ENCODE data around the gene METTL24.

Gene METTL24, protein sequence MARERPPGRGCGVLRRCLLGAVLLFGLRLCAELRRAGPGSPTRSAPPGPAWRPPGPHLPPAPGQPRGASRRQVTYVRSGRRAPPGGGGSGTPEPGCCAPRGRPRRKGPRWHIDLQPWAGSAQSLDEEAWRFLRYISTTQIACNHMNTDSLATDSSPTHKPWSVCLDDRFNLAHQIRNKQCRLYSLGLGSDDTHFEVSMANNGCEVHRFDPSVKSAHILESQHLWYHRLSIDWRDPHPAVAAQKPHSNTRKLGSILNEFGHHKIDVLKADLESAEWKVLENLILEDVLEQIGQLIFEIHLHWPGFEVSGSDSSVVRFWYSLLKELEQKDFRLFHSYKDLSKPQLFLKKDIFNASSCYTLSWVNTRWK

DNA sequence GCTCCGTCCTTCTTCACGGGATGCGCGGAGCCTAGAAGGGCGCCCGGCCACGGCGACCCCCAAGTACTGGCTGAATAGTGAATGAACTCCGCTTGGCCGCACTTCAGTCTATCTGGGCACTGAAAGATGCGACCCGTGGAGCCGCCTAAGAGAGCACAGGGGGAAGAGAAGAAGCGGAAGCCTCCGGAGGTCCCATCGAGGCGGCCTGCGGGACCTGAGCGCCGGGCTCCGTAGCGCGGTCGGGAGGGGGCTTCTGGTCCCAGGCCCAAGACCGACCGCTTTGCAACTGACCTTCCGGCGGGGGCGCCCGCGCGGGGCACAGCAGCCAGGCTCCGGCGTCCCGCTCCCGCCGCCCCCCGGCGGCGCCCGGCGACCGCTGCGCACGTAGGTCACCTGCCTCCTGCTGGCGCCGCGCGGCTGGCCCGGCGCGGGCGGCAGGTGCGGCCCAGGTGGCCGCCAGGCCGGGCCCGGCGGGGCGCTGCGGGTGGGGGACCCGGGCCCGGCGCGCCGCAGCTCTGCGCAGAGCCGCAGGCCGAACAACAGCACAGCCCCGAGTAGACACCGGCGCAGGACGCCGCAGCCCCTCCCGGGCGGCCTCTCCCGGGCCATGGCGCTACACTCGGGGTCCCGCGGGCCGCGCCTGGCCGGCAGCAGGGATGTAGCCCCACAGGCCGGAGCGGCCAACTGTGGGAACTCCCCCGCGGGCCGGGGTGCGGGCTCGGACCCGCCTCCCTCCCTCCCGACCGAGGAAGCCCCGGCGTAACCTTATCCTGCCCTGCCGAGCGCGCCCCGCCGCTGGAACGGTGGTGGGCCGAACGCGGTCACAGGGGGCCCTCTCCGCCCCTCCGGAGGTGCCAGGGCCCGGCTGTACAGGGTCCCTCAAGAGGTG, at the start of gene METTL24:
METTL24 (minus strand) TSS at position 686 of the 889 bp plus-strand sequence; CDS start at position 609, 77 bp downstream.
- no peak for DNase-seq (ENCODE audit: low spot score)
- peak within 1 kb of the TSS; percentile 94 to 95 for H3K27ac ChIP-seq

DNA sequence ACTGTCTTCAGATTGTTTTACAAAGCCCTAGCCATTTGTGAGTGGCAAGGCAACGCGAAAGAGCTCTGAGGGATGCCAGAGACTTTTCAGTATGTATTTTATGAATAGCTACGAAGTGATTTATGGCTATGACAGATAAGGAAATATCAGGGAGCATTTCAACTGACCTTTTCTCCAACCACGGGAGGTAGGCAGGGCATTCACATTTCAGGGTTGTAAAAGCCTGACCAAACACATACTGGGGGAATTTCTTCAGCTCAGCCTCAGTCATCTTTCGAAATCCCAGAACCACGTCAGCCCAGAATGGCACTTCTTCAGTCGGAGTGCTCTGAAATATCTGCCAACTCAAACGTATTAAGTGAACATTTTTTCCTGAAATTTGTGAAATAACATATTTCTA, 46.5 kb upstream of the METTL24 start:
- H3K27ac ChIP-seq = no peak overlapping the region
- DNase-seq (ENCODE audit: low spot score) = no peak
- no peak overlapping the region for H3K4me3 ChIP-seq
- TF ChIP-seq, protein P1, sequence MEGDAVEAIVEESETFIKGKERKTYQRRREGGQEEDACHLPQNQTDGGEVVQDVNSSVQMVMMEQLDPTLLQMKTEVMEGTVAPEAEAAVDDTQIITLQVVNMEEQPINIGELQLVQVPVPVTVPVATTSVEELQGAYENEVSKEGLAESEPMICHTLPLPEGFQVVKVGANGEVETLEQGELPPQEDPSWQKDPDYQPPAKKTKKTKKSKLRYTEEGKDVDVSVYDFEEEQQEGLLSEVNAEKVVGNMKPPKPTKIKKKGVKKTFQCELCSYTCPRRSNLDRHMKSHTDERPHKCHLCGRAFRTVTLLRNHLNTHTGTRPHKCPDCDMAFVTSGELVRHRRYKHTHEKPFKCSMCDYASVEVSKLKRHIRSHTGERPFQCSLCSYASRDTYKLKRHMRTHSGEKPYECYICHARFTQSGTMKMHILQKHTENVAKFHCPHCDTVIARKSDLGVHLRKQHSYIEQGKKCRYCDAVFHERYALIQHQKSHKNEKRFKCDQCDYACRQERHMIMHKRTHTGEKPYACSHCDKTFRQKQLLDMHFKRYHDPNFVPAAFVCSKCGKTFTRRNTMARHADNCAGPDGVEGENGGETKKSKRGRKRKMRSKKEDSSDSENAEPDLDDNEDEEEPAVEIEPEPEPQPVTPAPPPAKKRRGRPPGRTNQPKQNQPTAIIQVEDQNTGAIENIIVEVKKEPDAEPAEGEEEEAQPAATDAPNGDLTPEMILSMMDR (IDR thresholded peaks at IDR 0.05) = no peak

More for the DNA sequence above, at the start of gene METTL24:
- TF ChIP-seq, protein P1 (IDR thresholded peaks at IDR 0.05) = no peak
- H3K4me3 ChIP-seq = peak within 1 kb of the TSS; percentile 90

DNA sequence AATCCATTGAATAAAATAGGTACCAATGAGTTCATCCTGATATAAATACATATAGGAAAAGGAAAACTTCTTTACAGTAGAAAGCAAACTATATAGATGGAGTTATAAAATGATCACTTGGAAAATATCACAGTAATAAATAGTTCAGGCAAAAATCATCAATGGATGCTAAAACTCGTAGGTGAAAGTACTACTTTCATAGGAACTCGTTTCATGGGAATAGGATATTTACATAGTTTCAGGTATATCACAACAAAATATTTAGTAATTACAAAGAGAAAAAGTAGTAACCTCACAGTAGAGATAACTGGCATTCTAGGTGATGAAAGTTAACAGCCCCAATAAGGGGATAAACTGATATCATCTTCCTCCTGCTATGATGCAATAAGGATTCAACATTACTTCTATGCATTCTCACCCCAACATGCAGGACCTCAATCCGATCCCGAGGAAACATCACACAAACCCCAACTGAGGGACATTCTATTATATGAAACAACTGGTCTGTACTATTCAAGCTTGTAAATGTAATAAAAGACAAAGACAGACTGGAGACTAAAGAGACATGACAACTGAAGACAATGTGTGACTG, 43.5 kb upstream of the METTL24 start:
- no peak overlapping the region for H3K27ac ChIP-seq
- H3K4me3 ChIP-seq = no peak overlapping the region
- DNase-seq (ENCODE audit: low spot score) = no peak
- TF ChIP-seq, protein P1 (IDR thresholded peaks at IDR 0.05) = no peak

DNA sequence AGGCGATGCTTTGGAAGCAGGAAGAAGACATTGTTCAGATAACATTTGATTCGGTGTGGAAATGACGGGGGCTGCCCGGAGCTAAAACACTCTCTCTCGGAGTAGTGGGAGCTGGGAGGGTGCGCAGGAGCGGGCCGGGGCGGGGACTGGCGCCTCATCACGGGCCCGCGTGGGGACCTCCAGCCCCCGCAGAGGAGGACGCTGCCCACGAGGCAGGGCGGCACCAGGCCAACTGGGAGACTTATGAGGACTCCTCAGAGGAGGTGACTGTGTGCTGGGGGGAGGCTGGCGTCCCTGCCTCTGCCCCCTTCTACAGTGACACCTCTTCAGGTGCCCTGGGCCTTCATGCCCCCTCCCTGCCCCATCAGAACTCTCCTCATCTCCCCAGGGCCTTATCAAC, 42.1 kb upstream of the METTL24 start:
- DNase-seq (ENCODE audit: low spot score) = no peak
- TF ChIP-seq, protein P1 (IDR thresholded peaks at IDR 0.05) = no peak
- H3K27ac ChIP-seq = peak overlapping the region in 1 of 2 donors; percentile 49
- peak overlapping the region; percentile 75 for H3K4me3 ChIP-seq

DNA sequence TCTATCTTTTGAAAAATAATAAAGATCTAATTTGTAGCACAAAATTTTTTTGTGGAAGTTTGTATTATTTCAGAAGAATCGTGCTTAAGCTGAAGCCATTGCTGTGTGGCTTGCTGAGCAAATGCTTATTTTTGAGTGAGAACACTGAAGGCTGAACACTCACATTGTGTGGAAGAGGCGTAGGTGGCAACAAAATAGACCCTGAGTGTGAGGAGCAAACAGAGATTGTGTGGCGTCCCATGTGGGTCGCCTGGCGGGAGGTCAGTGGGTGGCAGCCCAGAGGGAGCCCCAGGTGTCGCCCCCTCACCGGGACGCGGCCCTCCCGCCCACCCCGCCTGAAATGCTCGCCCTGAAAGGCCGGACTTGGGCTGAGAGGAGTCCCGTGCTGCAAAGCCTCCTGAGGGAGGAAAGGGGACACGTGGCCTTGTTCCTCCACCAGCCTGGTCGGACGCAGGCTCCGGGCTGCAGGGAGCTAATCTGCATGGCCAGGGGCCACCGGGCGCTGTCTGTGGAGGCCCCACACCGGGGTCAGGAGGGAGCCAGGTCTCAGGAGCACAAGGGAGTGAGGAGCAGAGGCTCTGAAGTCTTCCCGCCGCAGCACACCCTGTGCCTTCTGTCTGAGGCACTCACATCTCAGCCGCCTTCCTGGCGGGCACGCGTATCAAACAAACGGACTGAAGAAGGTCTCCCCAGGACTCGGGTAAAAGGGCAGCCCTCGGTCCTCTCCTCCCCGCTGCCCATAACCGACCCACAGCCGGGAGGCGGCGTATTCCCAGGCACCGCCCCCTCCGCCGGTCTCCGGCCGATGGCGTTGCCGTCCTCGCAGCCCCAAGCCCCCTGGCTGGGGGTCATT, 41.3 kb upstream of the METTL24 start:
- H3K4me3 ChIP-seq = peak overlapping the region; percentile 75
- peak overlapping the region; percentile 3 to 49 for H3K27ac ChIP-seq
- DNase-seq (ENCODE audit: low spot score) = no peak
- TF ChIP-seq, protein P1 (IDR thresholded peaks at IDR 0.05) = no peak

DNA sequence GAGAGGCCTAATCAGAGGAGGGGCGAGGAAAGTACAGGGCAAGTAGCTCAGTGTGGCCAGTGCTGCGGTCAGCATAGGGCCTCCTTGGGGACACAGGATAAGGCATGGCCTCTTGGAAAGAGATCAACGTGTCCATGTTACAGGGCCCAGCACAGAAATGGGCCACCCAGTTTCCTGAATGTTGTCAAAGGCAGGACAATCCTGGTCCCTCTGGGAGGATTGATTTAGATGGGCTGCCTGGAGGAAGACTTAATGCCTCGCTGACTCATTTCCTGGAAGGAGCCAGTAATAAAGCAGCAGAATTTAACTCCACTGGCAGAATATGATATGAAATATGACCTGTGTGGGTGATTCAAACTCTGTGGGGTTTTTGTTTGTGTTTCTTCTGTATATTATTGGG, 40.6 kb upstream of the METTL24 start:
- TF ChIP-seq, protein P1 (IDR thresholded peaks at IDR 0.05) = no peak
- H3K27ac ChIP-seq = no peak overlapping the region
- DNase-seq (ENCODE audit: low spot score) = no peak
- H3K4me3 ChIP-seq = no peak overlapping the region

Data from coronary artery (tissue), 2 donors.